H9 (cell line): ENCODE data around the gene GALNT12. TPM values are rescaled to one million over a fixed set of nuclear protein-coding genes. Genes with fewer than 3 reads are reported as not detected.

ENCODE experiments used
- DNase-seq: peaks from one replicate; pipeline ENCODE4 v3.0.0-alpha.2; 2017
- H2AFZ ChIP-seq: one replicate; pipeline ENCODE4 v1.6.1; 2013; ENCODE audit warnings: mild to moderate bottlenecking, low read length, control low read depth, moderate library complexity
- H2AK5ac ChIP-seq: 2 replicates; pipeline ENCODE4 v1.6.1; 2013; ENCODE audit warnings: low read length, control low read depth, mixed read lengths; ENCODE audit not compliant: insufficient read length
- H2BK120ac ChIP-seq: one replicate; pipeline ENCODE4 v1.6.1; 2013; ENCODE audit warnings: low read depth, mild to moderate bottlenecking, low read length, control low read depth, inconsistent platforms; ENCODE audit not compliant: poor library complexity, severe bottlenecking
- H2BK12ac ChIP-seq: 2 replicates; pipeline ENCODE4 v1.6.1; 2013; ENCODE audit warnings: low read length, control low read depth, mixed read lengths, low read depth; ENCODE audit not compliant: insufficient read length
- H2BK15ac ChIP-seq: 2 replicates; pipeline ENCODE4 v1.6.1; 2013; ENCODE audit warnings: low read depth, low read length, control low read depth
- H2BK20ac ChIP-seq: one replicate; pipeline ENCODE4 v1.6.1; 2013; ENCODE audit warnings: low read depth, mild to moderate bottlenecking, low read length, control low read depth, inconsistent platforms; ENCODE audit not compliant: poor library complexity, severe bottlenecking
- H2BK5ac ChIP-seq: 2 replicates; pipeline ENCODE4 v1.6.1; 2013; ENCODE audit warnings: low read length, control low read depth, mixed read lengths; ENCODE audit not compliant: insufficient read length
- H3K14ac ChIP-seq: 2 replicates; pipeline ENCODE4 v1.6.1; 2013; ENCODE audit warnings: low read length, control low read depth; ENCODE audit not compliant: insufficient read depth
- H3K18ac ChIP-seq: 2 replicates; pipeline ENCODE4 v1.6.1; 2013; ENCODE audit warnings: low read depth, mild to moderate bottlenecking, mixed read lengths, low read length, control low read depth; ENCODE audit not compliant: insufficient read length
- H3K23ac ChIP-seq: 2 replicates; pipeline ENCODE4 v1.6.1; 2013; ENCODE audit warnings: low read length, control low read depth, mixed read lengths, low read depth; ENCODE audit not compliant: insufficient read length
- H3K23me2 ChIP-seq: 2 replicates; pipeline ENCODE4 v1.6.1; 2013; ENCODE audit warnings: low read depth, mild to moderate bottlenecking, mixed read lengths, low read length, control low read depth; ENCODE audit not compliant: insufficient read length, poor library complexity, severe bottlenecking
- H3K27ac ChIP-seq: 2 replicates; pipeline ENCODE4 v1.5.1; 2013; ENCODE audit warnings: low read length, control low read depth, mixed read lengths, low read depth; ENCODE audit not compliant: insufficient read length
- H3K27me3 ChIP-seq: 2 replicates; pipeline ENCODE4 v1.6.1; 2013; ENCODE audit warnings: low read length, control low read depth, inconsistent platforms; ENCODE audit not compliant: insufficient read depth
- H3K4ac ChIP-seq: 2 replicates; pipeline ENCODE4 v1.6.1; 2013; ENCODE audit warnings: low read depth, mild to moderate bottlenecking, control low read depth, inconsistent platforms, low read length, moderate library complexity
- H3K4me1 ChIP-seq: 2 replicates; pipeline ENCODE4 v1.6.1; 2013; ENCODE audit warnings: low read length, control low read depth, inconsistent platforms; ENCODE audit not compliant: insufficient read depth
- H3K4me2 ChIP-seq: 2 replicates; pipeline ENCODE4 v1.6.1; 2013; ENCODE audit warnings: low read length, control low read depth, mixed read lengths; ENCODE audit not compliant: insufficient read length, insufficient read depth
- H3K56ac ChIP-seq: 2 replicates; pipeline ENCODE4 v1.6.1; 2013; ENCODE audit warnings: low read depth, mild to moderate bottlenecking, mixed read lengths, low read length, control low read depth; ENCODE audit not compliant: insufficient read length
- H3K79me1 ChIP-seq: 2 replicates; pipeline ENCODE4 v1.6.1; 2013; ENCODE audit warnings: low read depth, mild to moderate bottlenecking, moderate library complexity, low read length, control low read depth, inconsistent platforms; ENCODE audit not compliant: insufficient read depth, poor library complexity, severe bottlenecking
- H3K79me2 ChIP-seq: 2 replicates; pipeline ENCODE4 v1.6.1; 2013; ENCODE audit warnings: low read length, control low read depth, inconsistent platforms; ENCODE audit not compliant: insufficient read depth
- H3K9ac ChIP-seq: 2 replicates; pipeline ENCODE4 v1.6.1; 2013; ENCODE audit warnings: low read length, control low read depth, mixed read lengths; ENCODE audit not compliant: insufficient read length; ENCODE audit errors: extremely low read depth
- H3K9me3 ChIP-seq: one replicate; pipeline ENCODE4 v1.6.1; 2013; ENCODE audit warnings: low read depth, low read length, inconsistent platforms; ENCODE audit not compliant: control insufficient read depth
- H3T11ph ChIP-seq: one replicate; pipeline ENCODE4 v1.6.1; 2013; ENCODE audit warnings: mild to moderate bottlenecking, low read length, control low read depth, inconsistent platforms
- H4K20me1 ChIP-seq: one replicate; pipeline ENCODE4 v1.6.1; 2013; ENCODE audit not compliant: control insufficient read depth, insufficient read length, insufficient read depth
- H4K5ac ChIP-seq: 2 replicates; pipeline ENCODE4 v1.6.1; 2013; ENCODE audit warnings: low read depth, mild to moderate bottlenecking, mixed read lengths, low read length, control low read depth; ENCODE audit not compliant: insufficient read length
- H4K8ac ChIP-seq: replicated peaks from 2 replicates; pipeline ENCODE4 v1.6.1; 2013; ENCODE audit warnings: low read length, control low read depth, mixed read lengths, low read depth; ENCODE audit not compliant: insufficient read length
- H4K91ac ChIP-seq: 2 replicates; pipeline ENCODE4 v1.6.1; 2013; ENCODE audit warnings: low read depth, mild to moderate bottlenecking, moderate library complexity, mixed read lengths, low read length, control low read depth; ENCODE audit not compliant: insufficient read length
- H3K27ac Mint-ChIP-seq, 3 experiments: 2 replicates in 2 of 3; 3 replicates in 1 of 3; pipeline ENCODE4 v1.8.0; 2020 to 2021; ENCODE audit warnings: mixed read lengths in 3 of 3, mild to moderate bottlenecking in 1 of 3, moderate library complexity in 1 of 3
- H3K27me3 Mint-ChIP-seq: 2 replicates; pipeline ENCODE4 v1.8.0; 2021; ENCODE audit warnings: low read depth, mild to moderate bottlenecking, moderate library complexity, mixed read lengths
- H3K36me3 Mint-ChIP-seq, 3 experiments: 2 replicates in 2 of 3; 3 replicates in 1 of 3; pipeline ENCODE4 v1.8.0; 2020 to 2021; ENCODE audit warnings: low read depth in 3 of 3, mixed read lengths in 3 of 3; ENCODE audit not compliant: insufficient read depth in 1 of 3
- H3K4me1 Mint-ChIP-seq, 2 experiments: 2 replicates each; pipeline ENCODE4 v1.8.0; 2020; ENCODE audit warnings: mixed read lengths in 2 of 2
- H3K4me3 Mint-ChIP-seq, 2 experiments: 2 replicates in 1 of 2; 3 replicates in 1 of 2; pipeline ENCODE4 v1.8.0; 2020 to 2021; ENCODE audit warnings: mild to moderate bottlenecking in 2 of 2, mixed read lengths in 2 of 2, moderate library complexity in 1 of 2
- H3K9me3 Mint-ChIP-seq, 2 experiments: 2 replicates in 1 of 2; 3 replicates in 1 of 2; pipeline ENCODE4 v1.8.0; 2020; ENCODE audit warnings: mild to moderate bottlenecking in 2 of 2, mixed read lengths in 2 of 2, moderate library complexity in 1 of 2
- WGBS: extraction: QIAGEN DNeasy Blood & Tissue Kit; methylation state at CpG from one replicate; pipeline ENCODE4 v1.1.7; 2013; ENCODE audit warnings: missing lambda C conversion rate, low lambda C conversion rate, mixed read lengths; ENCODE audit not compliant: insufficient read length; ENCODE audit errors: extremely low coverage; 5-methylcytosine and 5-hydroxymethylcytosine counted together
- total RNA-seq: library from RNA; stranded (reverse); gene quantifications from 2 replicates; pipeline ENCODE4 v1.2.1, GENCODE V29; 2021
- TF ChIP-seq, protein P1 (sequence below): fragments of 200-600 bp; sonication (generic); conservative IDR thresholded peaks from 3 replicates; pipeline ENCODE4 v1.8.0; 2021; ENCODE audit warnings: antibody characterized with exemption, mild to moderate bottlenecking

The GALNT12 gene
- total RNA-seq, 1 experiment from 2014 or later = 18.0 TPM

DNA sequence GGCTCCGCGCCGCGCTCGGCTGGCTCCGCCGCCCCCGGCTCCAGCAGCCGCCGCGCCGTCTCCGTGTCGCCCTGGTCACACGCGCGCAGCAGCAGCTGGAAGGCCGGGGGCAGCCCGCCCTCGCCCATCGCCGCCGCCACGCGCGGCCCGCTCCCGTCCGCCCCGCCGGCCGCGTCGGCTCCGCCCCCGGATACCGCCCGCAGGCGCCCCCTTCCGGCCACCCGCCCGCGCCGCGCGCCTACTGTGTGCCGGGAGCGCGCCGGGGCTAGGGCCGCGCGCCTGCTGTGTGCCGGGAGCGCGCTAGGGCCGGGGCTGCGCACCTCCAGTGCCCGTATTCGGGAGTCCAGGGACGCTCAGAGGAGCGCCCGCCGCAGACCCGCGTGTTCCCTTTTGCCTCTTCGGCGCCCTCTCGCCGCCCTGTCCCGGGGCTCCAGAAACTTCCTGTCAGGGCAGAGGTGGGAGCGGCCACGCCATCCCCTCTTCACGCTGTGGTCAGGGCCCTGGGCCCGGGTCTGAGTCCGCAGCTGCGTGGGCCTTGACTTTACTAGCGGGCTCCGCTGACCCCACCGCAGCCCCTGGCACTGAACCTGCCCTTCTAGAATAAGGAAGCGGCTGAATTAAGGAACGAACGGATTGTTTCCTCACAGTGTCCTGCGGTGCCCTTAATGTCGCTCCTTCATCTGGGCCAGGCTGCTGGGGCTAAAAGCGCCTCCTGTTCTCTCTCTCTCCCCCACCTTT is 10.9 kb upstream of the GALNT12 start, which contains the start of gene ANKS6:
ANKS6 (minus strand) TSS at position 192 of the 738 bp plus-strand sequence; CDS start at position 128, 64 bp downstream.
- peaks cover 8% of the 10 kb centered on the region for H3K23me2 ChIP-seq
- peak within 1 kb of the TSS; percentile 83 for H3K18ac ChIP-seq
- H3K27me3 ChIP-seq = no peaks in the 10 kb centered on the region
- peaks cover 42 to 53% of the 10 kb centered on the region in 2 experiments for H3K4me1 Mint-ChIP-seq
- H2BK12ac ChIP-seq = no peak within 1 kb of the TSS
- H3K4ac ChIP-seq = no peak within 1 kb of the TSS
- no peak within 1 kb of the TSS for H3K56ac ChIP-seq
- H3K9me3 Mint-ChIP-seq = peaks cover 9 to 13% of the 10 kb centered on the region in 2 experiments
- TF ChIP-seq, protein P1, sequence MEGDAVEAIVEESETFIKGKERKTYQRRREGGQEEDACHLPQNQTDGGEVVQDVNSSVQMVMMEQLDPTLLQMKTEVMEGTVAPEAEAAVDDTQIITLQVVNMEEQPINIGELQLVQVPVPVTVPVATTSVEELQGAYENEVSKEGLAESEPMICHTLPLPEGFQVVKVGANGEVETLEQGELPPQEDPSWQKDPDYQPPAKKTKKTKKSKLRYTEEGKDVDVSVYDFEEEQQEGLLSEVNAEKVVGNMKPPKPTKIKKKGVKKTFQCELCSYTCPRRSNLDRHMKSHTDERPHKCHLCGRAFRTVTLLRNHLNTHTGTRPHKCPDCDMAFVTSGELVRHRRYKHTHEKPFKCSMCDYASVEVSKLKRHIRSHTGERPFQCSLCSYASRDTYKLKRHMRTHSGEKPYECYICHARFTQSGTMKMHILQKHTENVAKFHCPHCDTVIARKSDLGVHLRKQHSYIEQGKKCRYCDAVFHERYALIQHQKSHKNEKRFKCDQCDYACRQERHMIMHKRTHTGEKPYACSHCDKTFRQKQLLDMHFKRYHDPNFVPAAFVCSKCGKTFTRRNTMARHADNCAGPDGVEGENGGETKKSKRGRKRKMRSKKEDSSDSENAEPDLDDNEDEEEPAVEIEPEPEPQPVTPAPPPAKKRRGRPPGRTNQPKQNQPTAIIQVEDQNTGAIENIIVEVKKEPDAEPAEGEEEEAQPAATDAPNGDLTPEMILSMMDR = peak; percentile 58; the same call in 2 of the 3 replicates
- H2BK20ac ChIP-seq = no peak within 1 kb of the TSS
- H3K9ac ChIP-seq = no peak within 1 kb of the TSS
- H4K8ac ChIP-seq = no peak within 1 kb of the TSS
- WGBS = no CpG with 5 or more reads among the region's 86 CpGs
- no peak within 1 kb of the TSS for H2AK5ac ChIP-seq
- no peak within 1 kb of the TSS for H2BK5ac ChIP-seq
- peak within 1 kb of the TSS; percentile 68 to 85 for H3K4me3 Mint-ChIP-seq
- H3T11ph ChIP-seq = no peak within 1 kb of the TSS
- H2BK15ac ChIP-seq = no peak within 1 kb of the TSS
- H3K4me1 ChIP-seq = peaks cover 1% of the 10 kb centered on the region; the same call in 1 of the 2 replicates
- H4K5ac ChIP-seq = no peak within 1 kb of the TSS
- no peak within 1 kb of the TSS for H2BK120ac ChIP-seq
- no peak within 1 kb of the TSS for H2AFZ ChIP-seq
- H3K4me2 ChIP-seq = peak within 1 kb of the TSS; percentile 81
- H3K27ac ChIP-seq = no peak within 1 kb of the TSS
- no peaks in the 10 kb centered on the region for H3K9me3 ChIP-seq
- H3K36me3 Mint-ChIP-seq = peaks cover 8 to 16% (median 10%) of the 10 kb centered on the region in 3 experiments; a peak in 6 of 7 replicates
- H3K27ac Mint-ChIP-seq = peak within 1 kb of the TSS in 1 of 3 experiments; percentile 68; a peak in 1 of 7 replicates
- no peak within 1 kb of the TSS for H3K23ac ChIP-seq
- peaks cover 15% of the 10 kb centered on the region for H3K27me3 Mint-ChIP-seq
- no peaks in the 10 kb centered on the region for H3K79me1 ChIP-seq
- H4K20me1 ChIP-seq = peaks cover under 1% of the 10 kb centered on the region
- peaks cover 6% of the 10 kb centered on the region; the same call in 1 of the 2 replicates for H3K79me2 ChIP-seq
- H3K14ac ChIP-seq = peak within 1 kb of the TSS; percentile 88
- H4K91ac ChIP-seq = no peak within 1 kb of the TSS
- DNase-seq = peak; percentile 83
